Naive thymus-derived CD8-positive, alpha-beta T cell (primary cell): ENCODE results near the gene DMAC2. TPM values are rescaled to one million over a fixed set of nuclear protein-coding genes. Genes with fewer than 3 reads are reported as not detected.

Experiments used
- ATAC-seq, 2 donors: fragments of 150-1000 bp; cut with Tn5 transposase in 1 of 2; sonication (Bioruptor Pico), chemical (Tn5 transposase) in 1 of 2; 1 replicate in 1 of 2; 2 replicates in 1 of 2; pipeline ENCODE4 v1.10.0; 2021; ENCODE audit warnings: mild to moderate bottlenecking in 2 of 2, moderate library complexity in 2 of 2
- POLR2A ChIA-PET: fragments of 350-600 bp; sonication (Branson Sonifier 250); formaldehyde crosslinking; loops from one replicate; lab custom pipeline; 2021; ENCODE audit warnings: antibody characterized with exemption; lab: Charles Lee
- DNase-seq, 10 donors: peaks; one replicate each; pipeline versions ENCODE4 v3.0.0 to v3.0.0-alpha.2; 2020 to 2022
- H3K27ac Mint-ChIP-seq, 10 donors: one replicate each; pipeline ENCODE4 v1.8.0; 2020 to 2022; ENCODE audit warnings: mild to moderate bottlenecking in 10 of 10, mixed read lengths in 10 of 10, moderate library complexity in 4 of 10, inconsistent platforms in 1 of 10
- H3K27me3 Mint-ChIP-seq, 5 donors: one replicate each; pipeline ENCODE4 v1.8.0; 2021 to 2022; ENCODE audit warnings: mixed read lengths in 5 of 5
- H3K36me3 Mint-ChIP-seq, 3 donors: one replicate each; pipeline ENCODE4 v1.8.0; 2020 to 2022; ENCODE audit warnings: mixed read lengths in 3 of 3, mild to moderate bottlenecking in 2 of 3, inconsistent platforms in 1 of 3
- H3K4me1 Mint-ChIP-seq, 4 donors: one replicate each; pipeline ENCODE4 v1.8.0; 2021 to 2022; ENCODE audit warnings: mixed read lengths in 4 of 4
- H3K4me3 Mint-ChIP-seq, 10 donors: one replicate each; pipeline ENCODE4 v1.8.0; 2020 to 2022; ENCODE audit warnings: mild to moderate bottlenecking in 10 of 10, mixed read lengths in 10 of 10, moderate library complexity in 6 of 10, inconsistent platforms in 1 of 10
- H3K9me3 Mint-ChIP-seq, 9 donors: one replicate each; pipeline ENCODE4 v1.8.0; 2020 to 2022; ENCODE audit warnings: mixed read lengths in 9 of 9, mild to moderate bottlenecking in 3 of 9, inconsistent platforms in 1 of 9, moderate library complexity in 1 of 9
- polyA plus RNA-seq, 3 donors: library from polyadenylated mRNA; unstranded; fragments of 300-500 nt; fragmentation: Illumina TruSeq; gene quantifications; one replicate each; pipeline ENCODE4 v1.2.3, GENCODE V29; 2021
- total RNA-seq, 8 experiments: library from RNA in 2 of 8; stranded (reverse) in 2 of 8; gene quantifications; one replicate each; pipeline ENCODE4 v1.2.3 and lab custom pipeline; 2021 to 2026

The DMAC2 gene
- total and polyA plus RNA-seq, 5 experiments from 2014 or later = 26.2 to 53.7 (median 50.6) TPM

DNA sequence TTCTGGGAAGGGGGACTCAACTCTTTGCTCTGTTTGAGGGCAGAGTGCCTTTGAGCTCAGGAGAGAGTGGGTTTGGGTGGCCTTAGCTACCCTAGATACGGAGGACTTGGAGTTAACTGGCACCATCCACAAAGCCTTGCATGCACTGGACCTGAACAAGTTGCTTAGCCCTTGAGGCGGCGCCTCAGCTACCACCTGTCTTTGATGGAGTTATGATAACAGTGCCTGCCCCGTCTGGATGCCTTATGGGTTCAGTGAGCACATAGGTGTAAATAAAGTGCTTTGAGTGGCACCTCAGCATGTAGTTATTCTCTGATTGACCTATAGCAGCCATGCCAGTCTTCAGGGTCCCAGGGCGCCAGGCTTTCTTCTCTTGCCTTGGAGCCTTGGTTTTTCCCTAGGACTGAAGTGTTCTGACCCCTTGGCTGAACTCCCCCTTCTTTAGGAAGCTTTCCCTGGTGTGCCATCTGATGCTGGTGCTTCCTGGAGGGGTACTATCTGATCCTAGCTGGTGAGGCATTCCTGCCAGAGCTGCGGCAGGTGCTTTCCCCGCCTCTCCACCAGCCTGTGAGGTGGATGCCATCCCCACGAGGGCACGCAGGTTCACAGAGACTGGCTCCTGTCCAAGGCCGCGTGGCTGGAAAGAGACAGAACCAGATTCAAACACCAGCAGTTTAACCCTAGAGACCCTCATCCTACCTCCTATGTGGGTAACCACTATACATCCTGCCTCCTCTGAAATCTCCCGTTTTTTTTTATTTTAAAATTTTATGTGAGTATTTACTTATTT, 36.3 kb downstream of the DMAC2 start:
- Mint-ChIP-seq H3K4me3 (no peak overlapping the region), H3K27me3 (no peaks in the 10 kb centered on the region), H3K9me3 (no peaks in the 10 kb centered on the region), H3K27ac (peak overlapping the region in 4 of 10 donors; percentile 33 to 71 (median 44)), H3K36me3 (peaks cover 0 to 23% (median 0%) of the 10 kb centered on the region in 3 donors), H3K4me1 (peaks cover 16 to 39% (median 24%) of the 10 kb centered on the region in 4 donors)
- no peak for ATAC-seq
- POLR2A ChIA-PET = no interaction called here
- DNase-seq = no peak

DNA sequence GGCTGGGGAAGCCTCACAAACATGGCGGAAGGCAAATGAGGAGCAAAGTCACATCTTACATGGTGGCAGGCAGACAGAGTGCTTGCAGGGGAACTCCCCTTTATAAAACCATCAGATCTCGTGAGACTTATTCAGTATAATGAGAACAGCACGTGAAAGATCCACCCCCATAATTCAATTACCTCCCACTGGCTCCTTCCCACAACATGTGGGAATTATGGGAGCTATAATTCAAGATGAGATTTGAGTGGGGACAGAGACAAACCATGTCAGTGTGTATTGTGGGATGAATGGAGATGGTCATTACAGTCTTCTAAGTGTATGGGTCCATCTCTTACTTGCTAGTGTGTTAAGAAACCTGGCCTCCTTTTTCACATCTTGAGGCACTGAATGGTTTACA, 37.7 kb downstream of the DMAC2 start:
- Mint-ChIP-seq H3K27me3 (peaks cover 0 to 2% (median 0%) of the 10 kb centered on the region in 5 donors), H3K36me3 (peaks cover 0 to 23% (median 0%) of the 10 kb centered on the region in 3 donors), H3K4me3 (peak overlapping the region in 1 of 10 donors; percentile 8), H3K27ac (peak overlapping the region in 1 of 10 donors; percentile 67), H3K4me1 (peaks cover 25 to 45% (median 33%) of the 10 kb centered on the region in 4 donors), H3K9me3 (no peaks in the 10 kb centered on the region)
- ATAC-seq = no peak
- no peak for DNase-seq
- POLR2A ChIA-PET = no interaction called here

DNA sequence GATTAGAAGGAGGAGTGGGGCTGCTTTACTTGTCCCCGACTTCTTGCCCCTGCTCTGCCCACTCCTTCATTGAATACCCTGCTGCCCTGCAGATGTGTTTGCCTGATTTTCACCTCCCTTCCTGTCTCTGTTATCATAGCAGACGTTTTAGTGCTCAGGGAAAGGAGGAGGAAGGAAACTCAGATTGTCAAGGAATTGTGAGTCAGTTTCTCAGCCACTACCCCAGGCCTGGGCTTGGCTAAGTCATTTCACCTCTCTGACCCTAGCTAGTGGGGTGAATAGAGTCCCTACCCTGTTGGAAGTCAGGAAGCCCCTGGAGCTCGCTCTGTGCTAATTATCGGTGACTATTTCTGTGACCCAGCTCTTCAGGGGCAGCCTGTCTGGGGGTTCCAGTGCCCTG, 38.2 kb downstream of the DMAC2 start:
- Mint-ChIP-seq H3K4me3 (peak overlapping the region in 1 of 10 donors; percentile 8), H3K4me1 (peaks cover 25 to 46% (median 36%) of the 10 kb centered on the region in 4 donors), H3K9me3 (no peaks in the 10 kb centered on the region), H3K27ac (no peak overlapping the region), H3K27me3 (peaks cover 0 to 2% (median 0%) of the 10 kb centered on the region in 5 donors), H3K36me3 (peaks cover 0 to 23% (median 0%) of the 10 kb centered on the region in 3 donors)
- DNase-seq = no peak
- POLR2A ChIA-PET = no interaction called here
- ATAC-seq = no peak

- Mint-ChIP-seq H3K27ac (peak overlapping the region in 7 of 10 donors; percentile 27 to 100 (median 57)), H3K36me3 (peaks cover 0 to 24% (median 0%) of the 10 kb centered on the region in 3 donors), H3K27me3 (peaks cover 0 to 2% (median 0%) of the 10 kb centered on the region in 5 donors), H3K4me1 (peaks cover 32 to 57% (median 51%) of the 10 kb centered on the region in 4 donors), H3K4me3 (peak overlapping the region; percentile 28 to 98 (median 98)), H3K9me3 (no peaks in the 10 kb centered on the region)
- DNase-seq (no peak), ATAC-seq (no peak)
- POLR2A ChIA-PET = interaction anchor here (0.6 kb wide), 2 partner anchors 24 to 43 kb away, joined by 3 to 4 read pairs; partner anchors contain the start of gene ERICH4
Measured at GRCh38 chr19:41399525-41399924, 40.2 kb downstream of the DMAC2 start.

- Mint-ChIP-seq H3K27me3 (peaks cover 0 to 2% (median 0%) of the 10 kb centered on the region in 5 donors), H3K27ac (peak overlapping the region in 9 of 10 donors; percentile 22 to 100 (median 100)), H3K4me1 (peaks cover 32 to 57% (median 51%) of the 10 kb centered on the region in 4 donors), H3K36me3 (peaks cover 0 to 22% (median 0%) of the 10 kb centered on the region in 3 donors), H3K9me3 (no peaks in the 10 kb centered on the region), H3K4me3 (peak overlapping the region; percentile 98 to 99 (median 98))
- POLR2A ChIA-PET = interaction anchor here (0.6 to 2.9 kb wide), 5 partner anchors 24 to 194 kb away, joined by 3 to 17 read pairs (median 4); partner anchors contain the start of genes B9D2 and ERICH4
- no peak for ATAC-seq
- no peak for DNase-seq
Measured at GRCh38 chr19:41399091-41399490, 40.6 kb downstream of the DMAC2 start.

GRCh38 chr19:41398598-41398997, 41.1 kb downstream of the DMAC2 start:
- POLR2A ChIA-PET = interaction anchor here (0.5 to 2.9 kb wide), 5 partner anchors 34 to 785 kb away, joined by 3 to 17 read pairs (median 3); partner anchors contain the start of gene B9D2
- peak overlapping the region in 9 of 10 donors; percentile 22 to 100 (median 100) for H3K27ac Mint-ChIP-seq

GRCh38 chr19:41398050-41398418, 41.7 kb downstream of the DMAC2 start:
- DNase-seq (no peak), ATAC-seq (no peak)
- peak overlapping the region; percentile 98 to 99 (median 98) for H3K4me3 Mint-ChIP-seq
- peaks cover 0 to 2% (median 0%) of the 10 kb centered on the region in 5 donors for H3K27me3 Mint-ChIP-seq
- peaks cover 28 to 56% (median 51%) of the 10 kb centered on the region in 4 donors for H3K4me1 Mint-ChIP-seq
- peak overlapping the region; percentile 99 to 100 (median 100) for H3K27ac Mint-ChIP-seq
- H3K9me3 Mint-ChIP-seq = no peaks in the 10 kb centered on the region
- POLR2A ChIA-PET = interaction anchor here (0.5 to 2.9 kb wide), 4 partner anchors 34 to 969 kb away, joined by 3 to 17 read pairs (median 6); partner anchors contain the start of gene B9D2
- H3K36me3 Mint-ChIP-seq = peaks cover 0 to 20% (median 0%) of the 10 kb centered on the region in 3 donors

More at GRCh38 chr19:41398598-41398997, 41.1 kb downstream of the DMAC2 start:
- Mint-ChIP-seq H3K36me3 (peaks cover 0 to 25% (median 0%) of the 10 kb centered on the region in 3 donors), H3K27me3 (peaks cover 0 to 2% (median 0%) of the 10 kb centered on the region in 5 donors), H3K9me3 (no peaks in the 10 kb centered on the region), H3K4me3 (peak overlapping the region; percentile 98 to 99 (median 98)), H3K4me1 (peaks cover 31 to 58% (median 52%) of the 10 kb centered on the region in 4 donors)
- ATAC-seq (no peak), DNase-seq (no peak)

GRCh38 chr19:41397086-41398049, 42.3 kb downstream of the DMAC2 start, which contains the start of the genes BCKDHA and EXOSC5:
Gene BCKDHA, plus strand, starts transcription at chr19:41397818. Its CDS starts 10 bp downstream, at chr19:41397828.
Gene EXOSC5, minus strand, starts transcription at chr19:41397359. Its CDS starts 31 bp downstream, at chr19:41397328.
- H3K4me1 Mint-ChIP-seq = peaks cover 27 to 56% (median 51%) of the 10 kb centered on the region in 4 donors
- peak within 1 kb of the TSS; percentile 99 to 100 (median 100) for H3K27ac Mint-ChIP-seq
- DNase-seq (peak; percentile 97 to 100 (median 99)), ATAC-seq (peak; percentile 98)
- peaks cover 0 to 23% (median 0%) of the 10 kb centered on the region in 3 donors for H3K36me3 Mint-ChIP-seq
- no peaks in the 10 kb centered on the region for H3K9me3 Mint-ChIP-seq
- H3K27me3 Mint-ChIP-seq = peaks cover 0 to 2% (median 0%) of the 10 kb centered on the region in 5 donors
- H3K4me3 Mint-ChIP-seq = peak within 1 kb of the TSS; percentile 98 to 99 (median 98)
- POLR2A ChIA-PET = interaction anchor here (0.6 to 2.9 kb wide), 4 partner anchors 9 to 968 kb away, joined by 3 to 17 read pairs (median 6); partner anchors contain the start of gene B9D2

- DNase-seq = no peak
- no peak for ATAC-seq
- Mint-ChIP-seq H3K36me3 (peaks cover 0 to 33% (median 7%) of the 10 kb centered on the region in 3 donors), H3K27ac (peak overlapping the region in 9 of 10 donors; percentile 5 to 84 (median 63)), H3K4me3 (peak overlapping the region; percentile 68 to 99 (median 98)), H3K9me3 (no peaks in the 10 kb centered on the region), H3K27me3 (peaks cover 0 to 2% (median 0%) of the 10 kb centered on the region in 5 donors), H3K4me1 (peaks cover 23 to 47% (median 44%) of the 10 kb centered on the region in 4 donors)
- POLR2A ChIA-PET = interaction anchor here (0.6 to 1.0 kb wide), 2 partner anchors 88 to 132 kb away, joined by 3 read pairs; no protein-coding TSS in a partner anchor
Measured at GRCh38 chr19:41395355-41395754, 44.4 kb downstream of the DMAC2 start.

DNA sequence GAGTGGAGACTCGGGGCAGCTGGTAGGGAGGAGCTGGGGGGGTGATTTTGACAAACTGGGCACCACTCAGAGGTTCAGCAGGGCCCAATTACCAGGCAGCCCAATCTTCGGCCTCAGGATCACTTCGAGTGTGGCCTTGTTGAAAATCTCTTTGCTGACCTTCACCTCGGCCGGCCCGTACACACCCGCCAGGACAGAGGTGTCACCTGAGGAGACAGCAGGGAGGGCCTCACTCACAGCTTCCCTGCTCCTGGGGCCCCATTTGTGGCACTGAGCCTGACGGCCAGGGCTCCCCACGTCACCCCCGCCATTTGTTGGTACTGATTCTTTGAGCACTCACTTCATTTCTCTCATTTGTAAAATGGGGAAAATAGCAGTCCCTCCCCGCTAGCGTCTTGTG, 46.9 kb downstream of the DMAC2 start:
- Mint-ChIP-seq H3K9me3 (no peaks in the 10 kb centered on the region), H3K4me1 (peaks cover 12 to 31% (median 27%) of the 10 kb centered on the region in 4 donors), H3K4me3 (no peak overlapping the region), H3K36me3 (peaks cover 0 to 58% (median 7%) of the 10 kb centered on the region in 3 donors), H3K27ac (no peak overlapping the region), H3K27me3 (peaks cover 0 to 2% (median 0%) of the 10 kb centered on the region in 5 donors)
- POLR2A ChIA-PET = no interaction called here
- ATAC-seq (no peak), DNase-seq (no peak)

DNA sequence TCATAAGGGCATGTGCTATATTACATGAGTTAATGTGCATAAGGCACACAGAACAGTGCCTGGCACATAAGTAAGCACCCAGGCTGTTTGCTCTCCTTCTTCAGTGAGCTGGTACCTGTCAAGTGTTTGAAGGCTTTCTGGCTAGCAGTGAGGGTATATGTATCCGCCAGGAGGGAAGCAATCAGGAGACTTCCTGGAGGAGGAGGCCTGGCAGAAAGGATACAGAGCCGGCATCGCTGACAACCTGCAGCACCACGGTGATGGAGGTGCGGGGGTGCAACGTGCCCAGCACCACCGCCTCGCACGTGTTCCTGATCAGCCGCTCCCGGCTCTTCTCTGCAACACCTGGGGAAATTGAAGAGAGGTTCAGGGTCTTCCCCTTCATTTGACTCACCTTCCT, 48.1 kb downstream of the DMAC2 start:
- no peaks in the 10 kb centered on the region for H3K9me3 Mint-ChIP-seq
- H3K4me3 Mint-ChIP-seq = no peak overlapping the region
- ATAC-seq (no peak), DNase-seq (no peak)
- H3K36me3 Mint-ChIP-seq = peaks cover 0 to 64% (median 7%) of the 10 kb centered on the region in 3 donors
- H3K27me3 Mint-ChIP-seq = no peaks in the 10 kb centered on the region
- peaks cover 10 to 25% (median 18%) of the 10 kb centered on the region in 4 donors for H3K4me1 Mint-ChIP-seq
- POLR2A ChIA-PET = no interaction called here
- no peak overlapping the region for H3K27ac Mint-ChIP-seq
